Suprapubic skin (tissue), 4 donors: ENCODE results near the gene MYO10. TPM values are rescaled to one million over a fixed set of nuclear protein-coding genes. Genes with fewer than 3 reads are reported as not detected.
A peak's percentile ranks its signal among the peaks of the same experiment; 100 is the strongest.

ENCODE experiments used
- DNase-seq, 2 donors: peaks; one replicate each; pipeline ENCODE4 v3.0.0-alpha.2; 2019; ENCODE audit warnings: low spot score in 2 of 2
- H3K27ac ChIP-seq: fragments of 200-600 bp; sonication (generic); one replicate; pipeline ENCODE4 v1.5.1; 2019
- H3K27me3 ChIP-seq: fragments of 200-600 bp; sonication (generic); one replicate; pipeline ENCODE4 v1.5.1; 2019
- H3K36me3 ChIP-seq: fragments of 200-600 bp; sonication (generic); one replicate; pipeline ENCODE4 v1.5.1; 2019
- H3K4me1 ChIP-seq: fragments of 200-600 bp; sonication (generic); one replicate; pipeline ENCODE4 v1.5.1; 2019
- H3K4me3 ChIP-seq: fragments of 200-600 bp; sonication (generic); one replicate; pipeline ENCODE4 v1.5.1; 2019; ENCODE audit warnings: mild to moderate bottlenecking
- H3K9me3 ChIP-seq: fragments of 200-600 bp; sonication (generic); one replicate; pipeline ENCODE4 v1.5.1; 2019
- EP300 ChIP-seq: sonication (generic); formaldehyde crosslinking; IDR thresholded peaks from one replicate; pipeline ENCODE4 v1.6.1; 2017; ENCODE audit warnings: antibody characterized with exemption
- POLR2A ChIP-seq, 2 donors: fragments of 450-650 bp; IDR thresholded peaks; one replicate each; pipeline ENCODE4 v1.6.1; 2017; ENCODE audit warnings: antibody characterized with exemption in 2 of 2, mild to moderate bottlenecking in 2 of 2, moderate library complexity in 2 of 2
- POLR2AphosphoS5 ChIP-seq, 3 donors: sonication (generic); formaldehyde crosslinking; IDR thresholded peaks; one replicate each; pipeline ENCODE4 v1.6.1; 2017; ENCODE audit warnings: antibody characterized with exemption in 3 of 3
- WGBS: methylation state at CpG from one replicate; pipeline ENCODE4 v1.1.5; 2018; 5-methylcytosine and 5-hydroxymethylcytosine counted together
- total RNA-seq, 4 donors: library from RNA; depleted of rRNA; stranded (reverse); fragments of >200 nt; gene quantifications; one replicate each; pipeline ENCODE4 v1.1.0, GENCODE V29; 2016
- TF ChIP-seq, protein P1 (sequence below), 2 donors: fragments of 200-600 bp in 1 of 2; fragments of 450-650 bp in 1 of 2; sonication (generic) in 1 of 2; IDR thresholded peaks; one replicate each; pipeline ENCODE4 v1.5.1; 2016 to 2019; ENCODE audit warnings: antibody characterized with exemption in 2 of 2, mild to moderate bottlenecking in 1 of 2, moderate library complexity in 1 of 2

Gene MYO10
- total RNA-seq, 4 donors from 2014 or later = 37.7 to 109 (median 64.6) TPM

DNA sequence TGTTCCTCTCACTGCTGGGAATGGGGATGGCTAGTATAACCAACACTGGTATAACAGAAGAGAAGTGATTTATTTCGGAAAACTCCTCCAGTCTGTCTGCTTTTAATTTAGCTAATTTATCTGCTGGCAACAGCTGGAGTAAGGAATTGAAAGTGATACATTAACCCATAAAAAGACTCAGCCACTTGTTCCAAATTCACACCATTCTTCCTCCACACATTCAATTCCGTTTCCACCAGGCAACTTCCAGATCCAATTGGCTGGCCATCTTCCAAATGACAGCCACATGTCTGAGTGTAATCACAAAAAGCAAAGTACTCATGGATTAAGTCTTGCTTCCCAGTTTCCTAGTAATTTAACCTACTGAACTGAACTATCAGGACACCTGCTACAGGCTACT is 242.2 kb downstream of the MYO10 start:
- DNase-seq = no peak
- whole genome bisulfite sequencing = 58% methylated on average over 2 of the region's 2 CpGs
- peaks cover 34% of the 10 kb centered on the region for H3K36me3 ChIP-seq
- no peaks in the 10 kb centered on the region for H3K27me3 ChIP-seq
- no peaks in the 10 kb centered on the region for H3K4me1 ChIP-seq
- H3K27ac ChIP-seq = no peak overlapping the region
- H3K9me3 ChIP-seq = no peaks in the 10 kb centered on the region
- no peak overlapping the region for H3K4me3 ChIP-seq
- TF ChIP-seq, protein P1, sequence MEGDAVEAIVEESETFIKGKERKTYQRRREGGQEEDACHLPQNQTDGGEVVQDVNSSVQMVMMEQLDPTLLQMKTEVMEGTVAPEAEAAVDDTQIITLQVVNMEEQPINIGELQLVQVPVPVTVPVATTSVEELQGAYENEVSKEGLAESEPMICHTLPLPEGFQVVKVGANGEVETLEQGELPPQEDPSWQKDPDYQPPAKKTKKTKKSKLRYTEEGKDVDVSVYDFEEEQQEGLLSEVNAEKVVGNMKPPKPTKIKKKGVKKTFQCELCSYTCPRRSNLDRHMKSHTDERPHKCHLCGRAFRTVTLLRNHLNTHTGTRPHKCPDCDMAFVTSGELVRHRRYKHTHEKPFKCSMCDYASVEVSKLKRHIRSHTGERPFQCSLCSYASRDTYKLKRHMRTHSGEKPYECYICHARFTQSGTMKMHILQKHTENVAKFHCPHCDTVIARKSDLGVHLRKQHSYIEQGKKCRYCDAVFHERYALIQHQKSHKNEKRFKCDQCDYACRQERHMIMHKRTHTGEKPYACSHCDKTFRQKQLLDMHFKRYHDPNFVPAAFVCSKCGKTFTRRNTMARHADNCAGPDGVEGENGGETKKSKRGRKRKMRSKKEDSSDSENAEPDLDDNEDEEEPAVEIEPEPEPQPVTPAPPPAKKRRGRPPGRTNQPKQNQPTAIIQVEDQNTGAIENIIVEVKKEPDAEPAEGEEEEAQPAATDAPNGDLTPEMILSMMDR (IDR thresholded peaks at IDR 0.05) = no peak
- no peak for TF ChIP-seq EP300
- TF ChIP-seq POLR2AphosphoS5 (IDR thresholded peaks at IDR 0.05) = no peak
- no peak for TF ChIP-seq POLR2A (IDR thresholded peaks at IDR 0.05)

DNA sequence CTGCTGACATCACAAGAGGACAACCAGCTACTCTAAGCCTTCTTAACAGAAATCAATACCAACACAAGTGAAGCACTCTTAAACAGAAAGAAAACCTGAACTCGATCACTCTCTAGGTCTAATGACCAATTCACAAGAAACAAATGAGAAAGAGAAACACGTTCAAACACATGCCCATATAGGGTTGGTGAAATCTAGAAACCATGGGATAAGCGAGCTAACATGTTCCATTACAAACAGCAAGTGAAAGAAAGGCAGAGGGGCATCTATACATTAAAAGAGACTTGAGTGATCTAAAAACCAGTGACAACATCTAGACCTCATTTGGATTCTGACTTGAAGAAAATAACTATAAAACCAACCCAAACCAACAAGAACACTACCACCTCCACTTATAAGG is 244.4 kb downstream of the MYO10 start:
- H3K36me3 ChIP-seq = peaks cover 38% of the 10 kb centered on the region

DNA sequence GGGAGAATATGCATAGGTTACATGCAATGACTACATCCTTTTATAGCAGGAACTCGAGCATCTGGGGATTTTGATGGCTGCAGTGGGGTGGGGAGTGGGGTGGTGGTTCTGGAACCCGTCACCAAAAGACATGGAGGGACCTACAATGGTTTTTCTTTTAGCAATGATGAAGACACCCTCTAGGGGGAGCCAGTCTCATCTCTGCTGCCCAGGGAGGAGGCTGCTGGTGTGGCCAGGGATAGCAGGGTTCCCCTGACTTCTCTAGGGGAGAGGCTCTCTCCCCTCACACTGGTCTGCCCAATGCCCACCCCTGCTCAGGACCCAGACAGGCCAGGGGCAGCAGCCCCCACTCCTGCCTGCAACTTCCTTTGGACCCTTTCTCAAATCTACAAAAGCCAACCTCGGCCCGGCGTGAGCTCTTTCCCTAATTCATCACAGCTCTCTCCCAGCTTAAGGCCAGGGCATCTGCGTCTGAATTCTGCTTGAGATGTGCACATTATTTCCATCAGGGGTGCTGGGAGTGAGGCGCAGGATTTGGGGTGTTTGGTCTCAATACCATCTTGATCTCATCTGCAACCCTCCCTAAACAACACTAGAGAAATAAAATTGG is 245.7 kb downstream of the MYO10 start:
- no peak overlapping the region for H3K27ac ChIP-seq
- no peak for DNase-seq
- TF ChIP-seq EP300 = no peak
- TF ChIP-seq, protein P1 (IDR thresholded peaks at IDR 0.05) = peak; percentile 8 to 48
- TF ChIP-seq POLR2A (IDR thresholded peaks at IDR 0.05) = no peak
- no peak for TF ChIP-seq POLR2AphosphoS5 (IDR thresholded peaks at IDR 0.05)
- no peaks in the 10 kb centered on the region for H3K9me3 ChIP-seq
- WGBS = 78% methylated on average over 7 of the region's 7 CpGs
- H3K27me3 ChIP-seq = no peaks in the 10 kb centered on the region
- peaks cover 43% of the 10 kb centered on the region for H3K36me3 ChIP-seq
- no peak overlapping the region for H3K4me3 ChIP-seq
- no peaks in the 10 kb centered on the region for H3K4me1 ChIP-seq

More for the DNA sequence above, 244.4 kb downstream of the MYO10 start:
- no peaks in the 10 kb centered on the region for H3K4me1 ChIP-seq
- H3K9me3 ChIP-seq = no peaks in the 10 kb centered on the region
- no peak for DNase-seq
- H3K4me3 ChIP-seq = no peak overlapping the region
- 81% methylated on average over 3 of the region's 3 CpGs for WGBS
- no peaks in the 10 kb centered on the region for H3K27me3 ChIP-seq
- TF ChIP-seq, protein P1 (IDR thresholded peaks at IDR 0.05) = no peak
- TF ChIP-seq POLR2AphosphoS5 (IDR thresholded peaks at IDR 0.05) (no peak), EP300 (no peak), POLR2A (IDR thresholded peaks at IDR 0.05) (no peak)
- H3K27ac ChIP-seq = no peak overlapping the region

DNA sequence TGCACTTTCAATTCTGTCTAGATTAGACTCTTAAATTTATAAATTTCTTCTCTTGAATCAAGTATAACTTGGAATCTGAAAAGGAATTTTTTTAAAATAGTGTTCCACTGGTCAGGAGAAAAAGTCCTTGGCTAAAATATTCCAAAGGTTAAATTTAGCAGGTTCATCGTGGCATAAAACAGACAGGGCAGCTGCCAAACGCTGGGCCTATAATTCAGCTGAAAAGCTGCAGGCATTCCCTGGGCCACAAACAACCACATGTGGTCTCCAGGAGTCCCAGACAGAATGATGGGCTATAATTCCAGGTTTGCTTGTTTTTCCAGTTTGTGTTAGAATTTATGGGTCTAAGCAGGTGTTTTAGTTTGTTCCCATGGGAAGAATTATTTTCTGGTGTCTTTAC is 248.2 kb downstream of the MYO10 start:
- TF ChIP-seq POLR2A (IDR thresholded peaks at IDR 0.05) (no peak), EP300 (no peak), POLR2AphosphoS5 (IDR thresholded peaks at IDR 0.05) (no peak)
- TF ChIP-seq, protein P1 (IDR thresholded peaks at IDR 0.05) = no peak
- H3K9me3 ChIP-seq = no peaks in the 10 kb centered on the region
- no peaks in the 10 kb centered on the region for H3K4me1 ChIP-seq
- no peak overlapping the region for H3K27ac ChIP-seq
- H3K27me3 ChIP-seq = no peaks in the 10 kb centered on the region
- no peak for DNase-seq
- 47% methylated on average over 2 of the region's 2 CpGs for WGBS
- H3K36me3 ChIP-seq = peaks cover 46% of the 10 kb centered on the region
- H3K4me3 ChIP-seq = no peak overlapping the region

DNA sequence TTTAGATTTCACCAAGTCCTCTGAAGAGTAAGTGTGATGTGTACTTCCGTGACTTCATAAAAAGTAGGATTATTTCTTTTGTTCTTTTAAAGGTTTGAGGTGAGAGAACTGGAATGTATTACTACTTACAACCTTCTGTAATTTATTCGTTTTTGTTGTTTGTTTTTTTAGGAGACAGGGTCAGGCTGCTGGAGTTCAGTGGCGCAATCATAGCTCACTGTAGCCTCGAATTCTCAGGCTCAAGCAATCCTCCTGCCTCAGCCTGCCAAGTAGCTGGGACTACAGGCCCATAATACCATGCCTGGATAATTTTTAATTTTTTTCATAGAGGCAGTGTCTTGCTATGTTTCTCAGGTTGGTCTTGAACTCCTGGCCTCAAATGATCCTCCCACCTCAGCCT is 251.0 kb downstream of the MYO10 start:
- no peak overlapping the region for H3K27ac ChIP-seq
- H3K9me3 ChIP-seq = no peaks in the 10 kb centered on the region
- DNase-seq = no peak
- no peak overlapping the region for H3K4me3 ChIP-seq
- no peaks in the 10 kb centered on the region for H3K27me3 ChIP-seq
- H3K4me1 ChIP-seq = no peaks in the 10 kb centered on the region
- H3K36me3 ChIP-seq = peaks cover 61% of the 10 kb centered on the region
- TF ChIP-seq, protein P1 (IDR thresholded peaks at IDR 0.05) = no peak
- TF ChIP-seq POLR2AphosphoS5 (IDR thresholded peaks at IDR 0.05) (no peak), EP300 (no peak), POLR2A (IDR thresholded peaks at IDR 0.05) (no peak)
- WGBS = 82% methylated on average over 4 of the region's 4 CpGs
